ENCODE data around the gene DIS3L2.
"Not testable (repeated sequence)": the region's sequence is repeated elsewhere in the genome, so short reads cannot be mapped to it uniquely, and the experiment has no call there.

The DIS3L2 gene

GRCh38 chr2:232028071-232028470, 66.6 kb downstream of the DIS3L2 start:
- Histone ChIP-seq H3K4me1 (ENCODE audit: low read length) (peaks cover 13% of the 10 kb centered on the region), H3K9me3 (ENCODE audit: insufficient read depth, low read length) (no peaks in the 10 kb centered on the region), H3K9ac (ENCODE audit: low read length) (no peak overlapping the region), H3K27me3 (ENCODE audit: low read depth, low read length) (no peaks in the 10 kb centered on the region), H3K4me2 (ENCODE audit: low read length) (no peak overlapping the region), H4K20me1 (ENCODE audit: insufficient read depth, low read length) (peaks cover 7% of the 10 kb centered on the region; the same call in 1 of the 2 replicates), H3K4me3 (ENCODE audit: low read length) (no peak overlapping the region), H3K27ac (ENCODE audit: low read length) (no peak overlapping the region), H3K79me2 (ENCODE audit: low read length) (no peaks in the 10 kb centered on the region), H2AFZ (ENCODE audit: low read depth, low read length) (no peak overlapping the region), H3K36me3 (replicated peaks; ENCODE audit: low read depth, low read length) (peaks cover 9% of the 10 kb centered on the region)
- TF ChIP-seq EZH2phosphoT487 (IDR thresholded peaks at IDR 0.05; ENCODE audit: low read depth), result no peak
- TF ChIP-seq, protein P1, sequence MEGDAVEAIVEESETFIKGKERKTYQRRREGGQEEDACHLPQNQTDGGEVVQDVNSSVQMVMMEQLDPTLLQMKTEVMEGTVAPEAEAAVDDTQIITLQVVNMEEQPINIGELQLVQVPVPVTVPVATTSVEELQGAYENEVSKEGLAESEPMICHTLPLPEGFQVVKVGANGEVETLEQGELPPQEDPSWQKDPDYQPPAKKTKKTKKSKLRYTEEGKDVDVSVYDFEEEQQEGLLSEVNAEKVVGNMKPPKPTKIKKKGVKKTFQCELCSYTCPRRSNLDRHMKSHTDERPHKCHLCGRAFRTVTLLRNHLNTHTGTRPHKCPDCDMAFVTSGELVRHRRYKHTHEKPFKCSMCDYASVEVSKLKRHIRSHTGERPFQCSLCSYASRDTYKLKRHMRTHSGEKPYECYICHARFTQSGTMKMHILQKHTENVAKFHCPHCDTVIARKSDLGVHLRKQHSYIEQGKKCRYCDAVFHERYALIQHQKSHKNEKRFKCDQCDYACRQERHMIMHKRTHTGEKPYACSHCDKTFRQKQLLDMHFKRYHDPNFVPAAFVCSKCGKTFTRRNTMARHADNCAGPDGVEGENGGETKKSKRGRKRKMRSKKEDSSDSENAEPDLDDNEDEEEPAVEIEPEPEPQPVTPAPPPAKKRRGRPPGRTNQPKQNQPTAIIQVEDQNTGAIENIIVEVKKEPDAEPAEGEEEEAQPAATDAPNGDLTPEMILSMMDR (IDR thresholded peaks at IDR 0.05; ENCODE audit: low read depth, low read length), result no peak

DNA sequence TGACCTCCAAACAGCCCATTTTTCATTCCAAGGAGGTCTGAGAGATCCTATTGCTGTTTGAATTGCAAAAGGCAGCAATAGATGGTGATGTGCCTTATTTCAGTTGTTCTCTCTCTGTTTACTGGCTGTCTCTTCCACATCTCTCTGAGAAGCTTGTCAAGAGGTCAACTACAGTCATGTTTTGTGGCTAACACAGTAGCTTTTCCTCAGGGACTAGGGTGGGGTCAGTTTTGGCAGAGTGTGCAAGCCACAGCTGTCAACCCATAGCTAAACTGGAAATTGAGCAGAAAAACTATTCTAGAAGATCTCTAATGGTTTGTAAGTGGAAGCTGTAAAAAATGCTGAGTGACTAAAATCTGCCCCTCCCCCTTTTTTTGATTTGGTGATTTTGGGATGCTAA, 67.1 kb downstream of the DIS3L2 start:
- H3K27me3 ChIP-seq (ENCODE audit: low read depth, low read length), result no peaks in the 10 kb centered on the region
- no peak overlapping the region for H3K27ac ChIP-seq (ENCODE audit: low read length)
- H3K9ac ChIP-seq (ENCODE audit: low read length), result no peak overlapping the region
- H3K36me3 ChIP-seq (replicated peaks; ENCODE audit: low read depth, low read length), result peaks cover 9% of the 10 kb centered on the region
- H4K20me1 ChIP-seq (ENCODE audit: insufficient read depth, low read length), result peaks cover 7% of the 10 kb centered on the region; the same call in 1 of the 2 replicates
- no peak overlapping the region for H2AFZ ChIP-seq (ENCODE audit: low read depth, low read length)
- H3K9me3 ChIP-seq (ENCODE audit: insufficient read depth, low read length), result no peaks in the 10 kb centered on the region
- H3K79me2 ChIP-seq (ENCODE audit: low read length), result no peaks in the 10 kb centered on the region
- peaks cover 13% of the 10 kb centered on the region for H3K4me1 ChIP-seq (ENCODE audit: low read length)
- H3K4me3 ChIP-seq (ENCODE audit: low read length), result no peak overlapping the region
- TF ChIP-seq, protein P1 (IDR thresholded peaks at IDR 0.05; ENCODE audit: low read depth, low read length), result no peak
- no peak for TF ChIP-seq EZH2phosphoT487 (IDR thresholded peaks at IDR 0.05; ENCODE audit: low read depth)
- H3K4me2 ChIP-seq (ENCODE audit: low read length), result no peak overlapping the region

- Histone ChIP-seq H3K36me3 (replicated peaks; ENCODE audit: low read depth, low read length) (peaks cover 9% of the 10 kb centered on the region), H3K4me1 (ENCODE audit: low read length) (peaks cover 13% of the 10 kb centered on the region), H3K9me3 (ENCODE audit: insufficient read depth, low read length) (no peaks in the 10 kb centered on the region), H2AFZ (ENCODE audit: low read depth, low read length) (no peak overlapping the region), H3K27me3 (ENCODE audit: low read depth, low read length) (no peaks in the 10 kb centered on the region), H4K20me1 (ENCODE audit: insufficient read depth, low read length) (peaks cover 7% of the 10 kb centered on the region; the same call in 1 of the 2 replicates), H3K27ac (ENCODE audit: low read length) (no peak overlapping the region), H3K4me3 (ENCODE audit: low read length) (no peak overlapping the region), H3K79me2 (ENCODE audit: low read length) (no peaks in the 10 kb centered on the region), H3K9ac (ENCODE audit: low read length) (no peak overlapping the region), H3K4me2 (ENCODE audit: low read length) (no peak overlapping the region)
- TF ChIP-seq, protein P1 (IDR thresholded peaks at IDR 0.05; ENCODE audit: low read depth, low read length), result no peak
- no peak for TF ChIP-seq EZH2phosphoT487 (IDR thresholded peaks at IDR 0.05; ENCODE audit: low read depth)
Measured at GRCh38 chr2:232029346-232029745, 67.8 kb downstream of the DIS3L2 start.

GRCh38 chr2:232030229-232030628, 68.7 kb downstream of the DIS3L2 start:
- Histone ChIP-seq H3K4me3 (ENCODE audit: low read length) (no peak overlapping the region), H3K9ac (ENCODE audit: low read length) (no peak overlapping the region), H3K9me3 (ENCODE audit: insufficient read depth, low read length) (no peaks in the 10 kb centered on the region), H3K27me3 (ENCODE audit: low read depth, low read length) (no peaks in the 10 kb centered on the region), H3K36me3 (replicated peaks; ENCODE audit: low read depth, low read length) (peaks cover 7% of the 10 kb centered on the region), H4K20me1 (ENCODE audit: insufficient read depth, low read length) (peaks cover 7% of the 10 kb centered on the region; the same call in 1 of the 2 replicates), H3K27ac (ENCODE audit: low read length) (no peak overlapping the region), H2AFZ (ENCODE audit: low read depth, low read length) (no peak overlapping the region), H3K4me1 (ENCODE audit: low read length) (peaks cover 13% of the 10 kb centered on the region), H3K4me2 (ENCODE audit: low read length) (no peak overlapping the region), H3K79me2 (ENCODE audit: low read length) (no peaks in the 10 kb centered on the region)
- no peak for TF ChIP-seq EZH2phosphoT487 (IDR thresholded peaks at IDR 0.05; ENCODE audit: low read depth)
- TF ChIP-seq, protein P1 (IDR thresholded peaks at IDR 0.05; ENCODE audit: low read depth, low read length), result no peak

DNA sequence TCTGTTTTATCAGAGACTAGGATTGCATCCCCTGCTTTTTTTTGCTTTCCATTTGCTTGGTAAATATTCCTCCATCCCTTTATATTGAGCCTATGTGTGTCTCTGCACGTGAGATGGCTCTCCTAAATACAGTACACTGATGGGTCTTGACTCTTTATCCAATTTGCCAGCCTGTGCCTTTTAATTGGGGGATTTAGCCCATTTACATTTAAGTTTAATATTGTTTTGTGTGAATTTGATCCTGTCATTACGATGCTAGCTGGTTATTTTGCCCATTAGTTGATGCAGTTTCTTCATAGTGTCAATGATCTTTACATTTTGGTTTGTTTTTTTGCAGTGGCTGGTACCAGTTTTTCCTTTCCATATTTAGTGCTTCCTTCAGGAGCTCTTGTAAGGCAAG, 73.8 kb downstream of the DIS3L2 start:
- H3K9ac ChIP-seq (ENCODE audit: low read length); H2AFZ ChIP-seq (ENCODE audit: low read depth, low read length); H3K4me2 ChIP-seq (ENCODE audit: low read length); H3K27ac ChIP-seq (ENCODE audit: low read length); H3K27me3 ChIP-seq (ENCODE audit: low read depth, low read length); H3K9me3 ChIP-seq (ENCODE audit: insufficient read depth, low read length); H3K4me1 ChIP-seq (ENCODE audit: low read length); H4K20me1 ChIP-seq (ENCODE audit: insufficient read depth, low read length); H3K4me3 ChIP-seq (ENCODE audit: low read length); H3K36me3 ChIP-seq (replicated peaks; ENCODE audit: low read depth, low read length); H3K79me2 ChIP-seq (ENCODE audit: low read length): not testable (repeated sequence)

DNA sequence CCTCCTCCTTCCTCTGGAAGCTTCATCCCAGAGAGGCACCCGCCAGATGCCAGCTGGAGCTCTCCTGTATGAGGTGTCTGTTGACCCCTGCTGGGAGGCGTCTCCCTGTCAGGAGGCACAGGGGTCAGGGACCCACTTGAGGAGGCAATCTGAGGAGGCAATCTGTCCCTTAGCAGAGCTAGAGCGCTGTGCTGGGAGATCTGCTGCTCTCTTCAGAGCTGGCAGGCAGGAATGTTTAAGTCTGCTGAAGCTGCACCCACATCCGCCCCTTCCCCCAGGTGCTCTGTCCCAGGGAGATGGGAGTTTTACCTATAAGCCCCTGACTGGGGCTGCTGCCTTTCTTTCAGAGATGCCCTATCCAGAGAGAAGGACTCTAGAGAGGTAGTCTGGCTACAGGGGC, 75.4 kb downstream of the DIS3L2 start:
- H3K27me3 ChIP-seq (ENCODE audit: low read depth, low read length); H3K9me3 ChIP-seq (ENCODE audit: insufficient read depth, low read length); H3K36me3 ChIP-seq (replicated peaks; ENCODE audit: low read depth, low read length); H3K27ac ChIP-seq (ENCODE audit: low read length); H3K9ac ChIP-seq (ENCODE audit: low read length); H3K4me3 ChIP-seq (ENCODE audit: low read length); H3K4me1 ChIP-seq (ENCODE audit: low read length); H3K79me2 ChIP-seq (ENCODE audit: low read length); H2AFZ ChIP-seq (ENCODE audit: low read depth, low read length); H3K4me2 ChIP-seq (ENCODE audit: low read length); H4K20me1 ChIP-seq (ENCODE audit: insufficient read depth, low read length): not testable (repeated sequence)

All from OCI-LY3 (cell line).